HK-2 (cell line): ENCODE results near the gene MYO9A.
"Not testable (repeated sequence)": the region's sequence is repeated elsewhere in the genome, so short reads cannot be mapped to it uniquely, and the experiment has no call there.

Experiments
- DNase-seq: peaks from one replicate; pipeline ENCODE4 v3.0.0-alpha.2; 2018; ENCODE audit not compliant: unreplicated experiment

Gene MYO9A

GRCh38 chr15:72042865-72043264 lies 75.1 kb downstream of the MYO9A start:
- no peak for DNase-seq

DNA sequence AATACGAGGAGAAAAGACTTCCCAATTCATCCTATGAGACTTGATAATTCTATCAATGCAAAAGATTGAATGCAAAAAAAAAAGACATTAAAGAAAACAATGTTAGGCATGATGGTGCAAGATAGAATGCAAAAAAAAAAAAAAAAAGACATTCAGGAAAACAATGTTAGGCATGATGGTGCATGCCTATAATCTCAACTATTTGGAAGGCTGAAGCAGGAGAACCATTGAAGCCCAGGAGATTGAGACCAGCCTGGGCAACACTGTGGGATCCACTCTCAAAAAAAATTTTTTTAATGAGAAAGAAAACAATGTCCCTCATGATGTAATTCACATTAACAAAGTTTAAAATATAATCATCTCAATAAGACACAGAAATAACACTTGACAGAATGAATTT lies 75.9 kb downstream of the MYO9A start:
- no peak for DNase-seq

DNA sequence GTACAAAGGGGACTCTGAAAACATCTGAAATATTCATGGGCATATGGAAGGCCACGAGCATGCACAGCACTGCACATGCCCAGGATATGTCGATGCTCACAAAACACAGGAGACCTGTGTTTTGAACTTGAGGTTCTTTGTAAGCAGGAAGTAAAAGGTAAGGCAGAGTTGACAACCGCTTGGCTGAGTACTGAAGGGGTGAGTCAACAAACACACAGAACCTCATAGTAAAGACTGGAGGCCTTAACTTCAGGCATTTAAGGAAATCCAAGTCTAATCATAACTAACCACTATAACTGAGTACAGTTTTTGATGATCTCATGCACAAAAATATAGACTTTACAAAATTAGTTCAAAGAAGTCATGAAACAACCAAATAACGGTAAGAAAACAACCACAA lies 80.6 kb downstream of the MYO9A start:
- DNase-seq: peak; percentile 5

DNA sequence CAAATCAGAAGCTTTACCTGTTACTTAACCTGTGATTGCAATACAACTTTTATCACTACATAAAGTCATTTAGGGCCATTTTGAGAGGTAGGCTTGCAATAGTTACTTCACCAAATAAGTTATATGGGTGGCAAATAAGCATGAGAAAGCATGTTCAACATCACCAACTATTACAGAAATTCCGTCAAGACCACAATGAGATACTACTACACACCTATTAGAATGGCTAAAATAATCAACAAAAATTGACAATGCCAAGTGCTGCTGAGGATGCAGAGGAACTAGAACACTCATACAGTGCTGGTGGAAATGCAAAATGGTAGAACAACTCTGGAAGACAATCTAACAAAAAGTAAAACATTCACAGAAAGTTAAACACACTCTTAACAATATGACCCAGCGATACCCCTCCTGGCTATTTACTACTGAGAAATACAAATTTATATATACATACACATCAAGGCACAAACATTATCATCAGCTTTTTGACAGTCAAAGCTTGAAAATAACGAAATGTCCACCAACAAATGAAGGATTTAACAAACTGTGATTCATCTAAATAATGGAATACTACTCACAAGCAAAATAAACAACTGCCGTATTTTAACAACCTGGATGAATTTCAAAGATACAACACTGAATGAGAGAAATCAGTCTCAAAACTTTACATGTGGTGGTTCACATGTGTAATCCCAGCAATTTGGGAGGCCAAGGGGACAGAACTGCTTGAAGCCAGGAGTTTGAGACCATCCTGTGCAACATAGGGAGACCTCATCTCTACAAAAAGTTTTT lies 82.9 kb downstream of the MYO9A start:
- DNase-seq: no peak

- no peak for DNase-seq
These were observed 83.6 kb downstream of the MYO9A start for GRCh38 chr15:72034351-72034750.

DNA sequence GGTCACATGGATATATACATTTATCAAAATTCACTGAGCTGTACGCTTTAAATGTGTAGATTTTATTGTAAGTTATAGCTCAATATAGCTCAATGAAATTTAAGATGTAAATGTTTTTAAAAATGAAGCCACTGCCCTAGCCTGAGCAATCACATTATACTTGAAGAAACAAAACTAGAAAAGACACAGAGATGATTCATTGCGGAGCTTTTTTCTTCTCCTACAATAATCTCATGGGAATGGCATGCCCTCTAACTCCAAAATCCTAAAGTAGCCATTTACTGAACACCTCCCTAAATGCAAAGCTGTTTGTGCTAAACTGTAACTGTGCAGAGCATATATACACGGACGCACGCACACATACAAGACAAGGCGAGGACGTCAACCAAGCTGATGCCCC lies 84.2 kb downstream of the MYO9A start:
- DNase-seq: no peak

- no peak for DNase-seq
These were observed 84.7 kb downstream of the MYO9A start for GRCh38 chr15:72033285-72033684.

DNA sequence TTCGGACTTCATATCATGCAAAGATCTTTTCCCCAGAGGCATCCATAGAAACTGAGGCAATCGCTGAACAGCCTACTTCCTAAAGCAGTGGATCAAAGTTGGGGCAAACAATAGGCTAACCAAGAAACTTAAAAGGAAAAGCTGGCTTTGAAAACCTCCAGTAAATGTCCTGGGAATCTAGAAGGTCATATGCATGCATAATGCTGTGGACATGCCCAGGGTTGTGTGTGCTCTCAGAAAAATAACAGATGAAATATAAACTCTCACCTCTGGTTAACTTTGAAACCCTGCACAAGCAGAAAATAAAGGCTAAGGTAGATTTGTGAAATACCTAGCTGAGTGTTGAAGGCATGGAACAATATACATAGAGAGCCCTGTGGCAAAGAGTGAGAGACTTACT lies 96.3 kb downstream of the MYO9A start:
- no peak for DNase-seq

DNA sequence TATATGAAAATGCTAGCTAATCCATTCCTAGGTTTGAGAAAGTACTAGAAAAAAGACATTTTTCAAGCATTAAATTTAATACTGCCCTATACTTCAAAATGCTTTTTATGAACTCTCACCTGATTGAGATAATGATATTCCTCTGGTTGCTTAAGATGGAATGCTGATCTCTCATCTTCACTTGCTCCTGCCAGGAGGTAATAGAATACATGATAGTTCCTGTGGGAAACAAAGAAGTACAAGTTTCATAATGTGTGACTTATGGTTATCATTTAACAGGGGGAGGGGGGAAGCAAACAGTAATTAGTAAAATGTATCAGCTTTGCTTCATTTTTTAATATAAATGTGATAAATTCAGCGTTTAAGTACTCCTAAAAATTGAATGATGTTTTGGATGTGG lies 97.2 kb downstream of the MYO9A start:
- DNase-seq: no peak

DNA sequence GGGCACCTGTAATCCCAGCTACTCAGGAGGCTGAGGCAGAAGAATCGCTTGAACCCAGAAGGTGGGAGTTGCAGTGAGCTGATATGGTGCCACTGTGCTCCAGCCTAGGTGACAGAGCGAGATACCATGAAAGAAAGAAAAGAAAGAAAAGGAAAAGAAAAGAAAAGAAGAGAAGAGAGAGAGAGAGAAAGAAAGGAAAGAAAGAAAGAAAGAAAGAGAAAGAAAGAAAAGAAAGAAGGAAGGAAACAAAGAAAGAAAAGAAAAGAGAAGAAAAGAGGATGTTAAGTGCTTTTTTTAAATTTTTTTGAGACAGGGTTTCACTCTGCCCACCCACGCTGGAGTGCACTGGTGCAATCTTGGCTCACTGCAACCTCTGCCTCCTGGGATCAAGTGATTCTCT lies 103.4 kb downstream of the MYO9A start:
- not testable (repeated sequence) for DNase-seq

GRCh38 chr15:72013703-72014102 lies 104.2 kb downstream of the MYO9A start:
- no peak for DNase-seq

- no peak for DNase-seq
These were observed 106.5 kb downstream of the MYO9A start for GRCh38 chr15:72011302-72011942.

- DNase-seq: peak; percentile 37
These were observed 108.7 kb downstream of the MYO9A start for GRCh38 chr15:72009222-72009621.

- DNase-seq: no peak
These were observed 111.6 kb downstream of the MYO9A start for GRCh38 chr15:72006382-72006781.

GRCh38 chr15:72005483-72005882 lies 112.5 kb downstream of the MYO9A start:
- DNase-seq: no peak

- DNase-seq: no peak
These were observed 118.1 kb downstream of the MYO9A start for GRCh38 chr15:71999807-72000206.

DNA sequence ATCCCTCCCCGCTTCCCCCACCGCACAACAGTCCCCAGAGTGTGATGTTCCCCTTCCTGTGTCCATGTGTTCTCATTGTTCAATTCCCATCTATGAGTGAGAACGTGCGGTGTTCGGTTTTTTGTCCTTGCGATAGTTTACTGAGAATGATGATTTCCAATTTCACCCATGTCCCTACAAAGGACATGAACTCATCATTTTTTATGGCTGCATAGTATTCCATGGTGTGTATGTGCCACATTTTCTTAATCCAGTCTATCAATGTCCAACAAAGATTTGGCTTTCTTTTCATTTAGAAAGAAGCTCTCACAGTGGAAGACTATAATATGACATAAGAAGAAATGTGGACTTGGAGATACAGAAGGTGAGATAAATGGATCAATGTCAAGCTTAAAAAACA lies 119.2 kb downstream of the MYO9A start:
- not testable (repeated sequence) for DNase-seq

DNA sequence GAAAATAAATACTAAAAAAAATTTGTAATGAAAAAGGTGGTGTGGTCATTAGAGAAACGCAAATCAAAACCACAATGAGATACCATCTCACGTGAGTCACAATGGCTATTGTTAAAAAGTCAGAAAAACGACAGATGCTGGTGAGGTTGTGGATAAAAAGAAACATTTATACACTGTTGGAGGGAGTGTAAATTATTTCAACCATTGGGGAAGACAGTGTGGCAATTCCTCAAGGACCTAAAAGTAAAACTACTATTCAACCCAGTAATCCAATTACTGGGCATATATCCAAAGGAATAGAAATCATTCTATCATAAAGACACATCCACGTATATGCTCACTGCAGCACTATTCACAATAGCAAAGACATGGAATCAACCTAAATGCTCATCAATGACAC lies 120.3 kb downstream of the MYO9A start:
- no peak for DNase-seq

DNA sequence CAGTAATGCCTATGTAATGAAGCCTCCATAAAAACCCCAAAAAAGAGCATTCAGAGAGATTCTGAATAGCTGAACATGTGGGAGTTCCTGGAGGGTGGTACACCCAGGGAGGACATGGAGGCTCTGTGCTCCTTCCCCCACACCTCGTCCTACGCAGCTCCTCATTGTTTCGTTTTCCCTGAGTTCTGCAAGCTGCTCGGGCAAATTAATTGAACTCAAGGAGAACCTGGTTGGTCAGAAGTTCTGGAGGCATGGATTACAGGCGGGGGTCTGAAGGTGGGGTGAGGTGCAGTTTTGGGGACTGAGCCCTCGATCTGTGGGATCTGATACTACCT lies 142.2 kb downstream of the MYO9A start:
- DNase-seq: no peak

DNA sequence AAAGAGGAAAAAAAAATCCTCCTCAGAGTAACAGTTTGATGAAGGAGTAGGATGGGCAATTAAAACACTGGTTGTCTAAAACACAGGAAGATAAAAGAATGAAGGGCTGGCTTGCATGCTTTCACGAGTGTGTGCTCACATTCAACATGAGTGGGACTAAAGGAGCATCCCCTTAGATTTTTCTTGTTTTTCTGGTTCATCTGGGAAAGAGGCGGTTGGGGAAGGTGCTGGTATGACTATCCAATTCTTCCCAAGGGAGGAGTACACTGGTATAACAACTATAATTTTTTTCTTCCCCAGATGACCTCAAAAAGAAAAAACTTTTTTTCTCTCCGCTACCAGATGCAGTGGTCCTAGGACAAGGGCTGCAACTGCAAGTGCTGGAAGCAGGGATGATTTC lies 143.7 kb downstream of the MYO9A start:
- DNase-seq: no peak

GRCh38 chr15:71973366-71973765 lies 144.6 kb downstream of the MYO9A start:
- DNase-seq: no peak

GRCh38 chr15:71971905-71972304 lies 146.0 kb downstream of the MYO9A start:
- DNase-seq: no peak

GRCh38 chr15:71970435-71970834 lies 147.5 kb downstream of the MYO9A start:
- DNase-seq: no peak

DNA sequence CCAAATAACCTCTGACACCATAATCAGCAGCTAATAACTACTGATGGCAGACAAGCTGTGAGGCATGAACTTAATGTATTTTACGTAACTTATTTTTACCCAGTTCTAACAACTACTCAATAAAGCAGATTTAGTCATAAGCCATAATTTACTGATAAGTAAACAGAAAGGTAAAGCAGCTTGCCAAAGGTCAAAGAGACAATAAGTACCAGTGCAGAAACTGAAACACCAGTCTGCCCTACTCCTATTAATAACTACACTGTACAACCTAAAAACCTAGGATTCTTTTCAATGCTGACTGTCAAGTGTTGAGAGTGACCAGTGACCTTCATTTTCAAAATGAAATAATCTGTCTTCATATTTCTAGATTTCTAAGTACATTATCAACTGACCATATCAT lies 155.4 kb downstream of the MYO9A start:
- no peak for DNase-seq
